ENCODE results near the gene SETD2.

The SETD2 gene

DNA sequence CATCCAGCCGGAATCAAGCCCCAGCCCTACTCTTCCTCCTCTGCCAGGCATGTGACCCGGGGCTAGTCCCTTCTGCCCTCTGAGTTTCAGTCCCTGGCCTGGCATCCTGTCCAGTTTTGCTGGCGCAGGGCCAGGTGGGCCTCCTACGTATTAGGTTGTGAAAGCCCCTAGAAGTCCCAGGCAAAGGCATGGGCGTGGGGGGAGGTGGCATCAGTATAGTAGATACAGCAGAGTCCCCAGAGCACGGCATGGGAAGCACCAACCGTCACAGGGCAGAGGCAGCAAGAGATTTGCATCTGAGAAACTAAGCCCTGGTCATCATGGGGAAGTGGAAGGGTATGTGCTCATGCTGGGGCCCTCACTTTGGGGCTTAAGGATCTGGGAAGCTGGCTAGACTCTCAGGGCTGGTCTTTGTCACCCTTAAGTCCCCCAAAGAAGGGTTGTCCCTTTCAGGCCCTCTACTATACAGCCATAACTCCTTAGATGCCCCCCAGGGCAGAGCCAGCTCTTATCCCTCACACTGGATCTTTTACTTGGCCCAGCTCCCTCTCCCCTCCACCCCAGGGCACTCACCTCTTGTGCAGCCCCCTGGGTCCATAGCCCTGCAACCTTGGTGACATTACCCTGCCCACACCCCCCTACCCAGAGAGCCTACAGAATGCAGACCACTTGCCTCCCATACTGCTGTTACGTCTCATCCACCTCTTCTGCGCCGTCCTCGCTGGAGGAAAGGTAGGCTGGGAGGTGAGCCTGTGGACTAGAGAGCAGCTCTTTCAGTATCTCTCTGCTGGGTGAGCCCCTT lies 173.1 kb downstream of the SETD2 start:
- no peak for ATAC-seq
- no peak for TF ChIP-seq ZNF8 (CRISPR knock-in tag; IDR thresholded peaks at IDR 0.05)
- TF ChIP-seq, protein P1, sequence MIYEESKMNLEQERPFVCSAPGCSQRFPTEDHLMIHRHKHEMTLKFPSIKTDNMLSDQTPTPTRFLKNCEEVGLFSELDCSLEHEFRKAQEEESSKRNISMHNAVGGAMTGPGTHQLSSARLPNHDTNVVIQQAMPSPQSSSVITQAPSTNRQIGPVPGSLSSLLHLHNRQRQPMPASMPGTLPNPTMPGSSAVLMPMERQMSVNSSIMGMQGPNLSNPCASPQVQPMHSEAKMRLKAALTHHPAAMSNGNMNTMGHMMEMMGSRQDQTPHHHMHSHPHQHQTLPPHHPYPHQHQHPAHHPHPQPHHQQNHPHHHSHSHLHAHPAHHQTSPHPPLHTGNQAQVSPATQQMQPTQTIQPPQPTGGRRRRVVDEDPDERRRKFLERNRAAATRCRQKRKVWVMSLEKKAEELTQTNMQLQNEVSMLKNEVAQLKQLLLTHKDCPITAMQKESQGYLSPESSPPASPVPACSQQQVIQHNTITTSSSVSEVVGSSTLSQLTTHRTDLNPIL (CRISPR knock-in tag; IDR thresholded peaks at IDR 0.05; ENCODE audit: low read depth): no peak
- no peak for TF ChIP-seq TOX (CRISPR knock-in tag; IDR thresholded peaks at IDR 0.05; ENCODE audit: borderline replicate concordance)
- TF ChIP-seq ISL1 (CRISPR knock-in tag; IDR thresholded peaks at IDR 0.05): no peak
- TF ChIP-seq OSR1 (CRISPR knock-in tag; IDR thresholded peaks at IDR 0.05): no peak
- TF ChIP-seq, protein P2, sequence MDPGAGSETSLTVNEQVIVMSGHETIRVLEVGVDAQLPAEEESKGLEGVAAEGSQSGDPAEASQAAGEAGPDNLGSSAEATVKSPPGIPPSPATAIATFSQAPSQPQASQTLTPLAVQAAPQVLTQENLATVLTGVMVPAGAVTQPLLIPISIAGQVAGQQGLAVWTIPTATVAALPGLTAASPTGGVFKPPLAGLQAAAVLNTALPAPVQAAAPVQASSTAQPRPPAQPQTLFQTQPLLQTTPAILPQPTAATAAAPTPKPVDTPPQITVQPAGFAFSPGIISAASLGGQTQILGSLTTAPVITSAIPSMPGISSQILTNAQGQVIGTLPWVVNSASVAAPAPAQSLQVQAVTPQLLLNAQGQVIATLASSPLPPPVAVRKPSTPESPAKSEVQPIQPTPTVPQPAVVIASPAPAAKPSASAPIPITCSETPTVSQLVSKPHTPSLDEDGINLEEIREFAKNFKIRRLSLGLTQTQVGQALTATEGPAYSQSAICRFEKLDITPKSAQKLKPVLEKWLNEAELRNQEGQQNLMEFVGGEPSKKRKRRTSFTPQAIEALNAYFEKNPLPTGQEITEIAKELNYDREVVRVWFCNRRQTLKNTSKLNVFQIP (CRISPR knock-in tag; IDR thresholded peaks at IDR 0.05; ENCODE audit: borderline replicate concordance, low read depth): no peak
- TF ChIP-seq, protein P3, sequence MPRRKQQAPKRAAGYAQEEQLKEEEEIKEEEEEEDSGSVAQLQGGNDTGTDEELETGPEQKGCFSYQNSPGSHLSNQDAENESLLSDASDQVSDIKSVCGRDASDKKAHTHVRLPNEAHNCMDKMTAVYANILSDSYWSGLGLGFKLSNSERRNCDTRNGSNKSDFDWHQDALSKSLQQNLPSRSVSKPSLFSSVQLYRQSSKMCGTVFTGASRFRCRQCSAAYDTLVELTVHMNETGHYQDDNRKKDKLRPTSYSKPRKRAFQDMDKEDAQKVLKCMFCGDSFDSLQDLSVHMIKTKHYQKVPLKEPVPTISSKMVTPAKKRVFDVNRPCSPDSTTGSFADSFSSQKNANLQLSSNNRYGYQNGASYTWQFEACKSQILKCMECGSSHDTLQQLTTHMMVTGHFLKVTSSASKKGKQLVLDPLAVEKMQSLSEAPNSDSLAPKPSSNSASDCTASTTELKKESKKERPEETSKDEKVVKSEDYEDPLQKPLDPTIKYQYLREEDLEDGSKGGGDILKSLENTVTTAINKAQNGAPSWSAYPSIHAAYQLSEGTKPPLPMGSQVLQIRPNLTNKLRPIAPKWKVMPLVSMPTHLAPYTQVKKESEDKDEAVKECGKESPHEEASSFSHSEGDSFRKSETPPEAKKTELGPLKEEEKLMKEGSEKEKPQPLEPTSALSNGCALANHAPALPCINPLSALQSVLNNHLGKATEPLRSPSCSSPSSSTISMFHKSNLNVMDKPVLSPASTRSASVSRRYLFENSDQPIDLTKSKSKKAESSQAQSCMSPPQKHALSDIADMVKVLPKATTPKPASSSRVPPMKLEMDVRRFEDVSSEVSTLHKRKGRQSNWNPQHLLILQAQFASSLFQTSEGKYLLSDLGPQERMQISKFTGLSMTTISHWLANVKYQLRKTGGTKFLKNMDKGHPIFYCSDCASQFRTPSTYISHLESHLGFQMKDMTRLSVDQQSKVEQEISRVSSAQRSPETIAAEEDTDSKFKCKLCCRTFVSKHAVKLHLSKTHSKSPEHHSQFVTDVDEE (CRISPR knock-in tag; IDR thresholded peaks at IDR 0.05): no peak
- no peak for TF ChIP-seq ZC3H10 (CRISPR knock-in tag; IDR thresholded peaks at IDR 0.05)
- no peak for TF ChIP-seq BACH2 (CRISPR knock-in tag; IDR thresholded peaks at IDR 0.05; ENCODE audit: borderline replicate concordance)
- TF ChIP-seq RARB (CRISPR knock-in tag; IDR thresholded peaks at IDR 0.05): no peak
- TF ChIP-seq ZFP3 (CRISPR knock-in tag; IDR thresholded peaks at IDR 0.05): no peak
- TF ChIP-seq ARNTL (CRISPR knock-in tag; IDR thresholded peaks at IDR 0.05; ENCODE audit: borderline replicate concordance, low read depth): no peak
- TF ChIP-seq TCF4 (CRISPR knock-in tag; IDR thresholded peaks at IDR 0.05; ENCODE audit: borderline replicate concordance): no peak
- no peak for TF ChIP-seq ZFP30 (CRISPR knock-in tag; IDR thresholded peaks at IDR 0.05)
- no peak for TF ChIP-seq ESRRG (CRISPR knock-in tag; IDR thresholded peaks at IDR 0.05)

DNA sequence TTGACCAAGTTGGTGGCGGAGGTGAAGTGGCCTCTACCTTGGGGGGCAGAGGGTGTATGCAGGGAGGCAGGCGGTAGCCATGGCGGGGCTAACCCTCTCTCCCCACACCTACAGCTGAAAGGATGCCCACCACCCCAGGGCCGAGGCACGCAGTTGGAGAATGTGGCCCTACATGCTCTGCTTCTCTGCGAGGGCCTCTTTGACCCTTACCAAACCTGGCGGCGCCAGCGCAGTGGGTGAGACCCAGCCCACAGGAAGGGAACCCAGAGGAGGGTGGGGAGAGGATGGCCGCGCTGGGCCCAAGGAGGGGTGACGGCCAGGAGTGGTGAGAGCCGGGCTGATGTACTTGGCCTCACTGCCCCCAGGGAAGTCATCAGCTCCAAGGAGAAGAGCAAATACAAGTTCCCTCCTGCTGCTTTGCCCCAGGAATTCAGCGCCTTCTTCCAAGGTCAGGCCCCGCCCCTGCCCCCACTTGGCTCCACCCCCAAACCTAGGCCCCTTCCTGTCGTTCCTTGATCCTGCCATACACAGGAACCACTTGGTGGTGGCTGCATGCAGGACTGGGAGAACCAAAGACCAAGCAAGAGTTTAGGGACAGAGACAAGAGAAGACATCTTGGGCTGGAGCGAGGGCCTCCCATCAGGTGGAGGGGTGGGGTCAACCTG lies 174.6 kb downstream of the SETD2 start:
- ATAC-seq: no peak
- TF ChIP-seq, protein P4, sequence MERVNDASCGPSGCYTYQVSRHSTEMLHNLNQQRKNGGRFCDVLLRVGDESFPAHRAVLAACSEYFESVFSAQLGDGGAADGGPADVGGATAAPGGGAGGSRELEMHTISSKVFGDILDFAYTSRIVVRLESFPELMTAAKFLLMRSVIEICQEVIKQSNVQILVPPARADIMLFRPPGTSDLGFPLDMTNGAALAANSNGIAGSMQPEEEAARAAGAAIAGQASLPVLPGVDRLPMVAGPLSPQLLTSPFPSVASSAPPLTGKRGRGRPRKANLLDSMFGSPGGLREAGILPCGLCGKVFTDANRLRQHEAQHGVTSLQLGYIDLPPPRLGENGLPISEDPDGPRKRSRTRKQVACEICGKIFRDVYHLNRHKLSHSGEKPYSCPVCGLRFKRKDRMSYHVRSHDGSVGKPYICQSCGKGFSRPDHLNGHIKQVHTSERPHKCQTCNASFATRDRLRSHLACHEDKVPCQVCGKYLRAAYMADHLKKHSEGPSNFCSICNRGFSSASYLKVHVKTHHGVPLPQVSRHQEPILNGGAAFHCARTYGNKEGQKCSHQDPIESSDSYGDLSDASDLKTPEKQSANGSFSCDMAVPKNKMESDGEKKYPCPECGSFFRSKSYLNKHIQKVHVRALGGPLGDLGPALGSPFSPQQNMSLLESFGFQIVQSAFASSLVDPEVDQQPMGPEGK (CRISPR knock-in tag; IDR thresholded peaks at IDR 0.05; ENCODE audit: borderline replicate concordance): no peak
- TF ChIP-seq ZFP30 (CRISPR knock-in tag; IDR thresholded peaks at IDR 0.05): no peak

DNA sequence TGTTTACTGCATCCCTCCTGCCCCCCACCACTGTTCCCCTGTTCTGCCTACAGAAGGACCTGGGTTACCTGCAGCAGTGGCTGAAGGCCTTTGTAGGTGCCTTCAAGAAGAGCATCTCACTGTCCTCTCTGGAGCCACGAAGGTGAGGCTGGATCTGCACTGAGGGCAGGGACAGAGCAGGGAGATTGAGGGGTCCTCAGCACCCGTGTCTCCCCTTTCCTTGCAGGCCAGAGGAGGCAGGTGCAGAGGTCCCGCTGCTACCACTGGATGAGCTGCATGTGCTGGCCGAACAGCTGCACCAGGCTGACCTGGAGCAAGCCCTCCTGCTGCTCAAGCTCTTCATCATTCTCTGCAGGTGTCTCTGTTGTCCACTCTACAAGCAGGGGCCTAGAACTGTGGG lies 175.3 kb downstream of the SETD2 start:
- TF ChIP-seq, protein P2 (CRISPR knock-in tag; IDR thresholded peaks at IDR 0.05; ENCODE audit: borderline replicate concordance, low read depth): no peak
- no peak for TF ChIP-seq TOX (CRISPR knock-in tag; IDR thresholded peaks at IDR 0.05; ENCODE audit: borderline replicate concordance)
- no peak for TF ChIP-seq TCF4 (CRISPR knock-in tag; IDR thresholded peaks at IDR 0.05; ENCODE audit: borderline replicate concordance)
- no peak for TF ChIP-seq OSR1 (CRISPR knock-in tag; IDR thresholded peaks at IDR 0.05)
- no peak for TF ChIP-seq CSDC2 (CRISPR knock-in tag; IDR thresholded peaks at IDR 0.05)
- no peak for TF ChIP-seq ISL1 (CRISPR knock-in tag; IDR thresholded peaks at IDR 0.05)
- TF ChIP-seq ZNF565 (CRISPR knock-in tag; conservative IDR thresholded peaks at IDR 0.05; ENCODE audit: low read depth): no peak
- no peak for ATAC-seq
